Stimulated activated CD8-positive, alpha-beta memory T cell treated with anti-CD3 and anti-CD28 coated beads, Interleukin-2, amount 100 ng/mL, for 48 hours (primary cell): ENCODE data around the gene MS4A7.
"Not testable (repeated sequence)": the region's sequence is repeated elsewhere in the genome, so short reads cannot be mapped to it uniquely, and the experiment has no call there.

Source experiments
- DNase-seq, 2 donors: peaks; one replicate each; pipeline ENCODE4 v3.0.0-alpha.2; 2020; ENCODE audit warnings: low read depth in 2 of 2

MS4A7 gene, protein sequence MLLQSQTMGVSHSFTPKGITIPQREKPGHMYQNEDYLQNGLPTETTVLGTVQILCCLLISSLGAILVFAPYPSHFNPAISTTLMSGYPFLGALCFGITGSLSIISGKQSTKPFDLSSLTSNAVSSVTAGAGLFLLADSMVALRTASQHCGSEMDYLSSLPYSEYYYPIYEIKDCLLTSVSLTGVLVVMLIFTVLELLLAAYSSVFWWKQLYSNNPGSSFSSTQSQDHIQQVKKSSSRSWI

GRCh38 chr11:60378354-60378753 lies at the start of gene MS4A7:
MS4A7 (plus strand) TSS chr11:60378532; CDS start chr11:60383142, 4,610 bp downstream.
- no peak for DNase-seq

DNA sequence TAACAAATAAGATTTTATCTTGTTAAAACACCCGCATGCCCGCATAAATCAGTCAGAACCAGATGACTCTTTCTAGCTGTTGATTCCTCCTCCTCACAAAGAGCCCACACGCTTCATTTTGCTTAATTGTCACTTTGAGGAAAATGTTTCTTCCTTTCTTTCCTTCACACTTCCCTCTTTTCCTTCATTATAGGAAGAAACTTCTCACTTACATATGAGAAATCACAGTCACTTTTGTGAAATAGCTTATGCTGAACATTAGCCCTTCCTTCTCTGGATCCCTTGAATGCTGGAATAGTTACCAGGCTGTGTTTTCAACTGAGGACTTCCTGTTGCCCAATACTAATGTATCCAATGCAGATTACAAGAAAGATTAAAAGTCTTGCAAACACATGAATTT lies 45.5 kb upstream of the MS4A7 start:
- no peak for DNase-seq

GRCh38 chr11:60334005-60334620 lies 44.2 kb upstream of the MS4A7 start:
- DNase-seq = peak; percentile 30 to 53

DNA sequence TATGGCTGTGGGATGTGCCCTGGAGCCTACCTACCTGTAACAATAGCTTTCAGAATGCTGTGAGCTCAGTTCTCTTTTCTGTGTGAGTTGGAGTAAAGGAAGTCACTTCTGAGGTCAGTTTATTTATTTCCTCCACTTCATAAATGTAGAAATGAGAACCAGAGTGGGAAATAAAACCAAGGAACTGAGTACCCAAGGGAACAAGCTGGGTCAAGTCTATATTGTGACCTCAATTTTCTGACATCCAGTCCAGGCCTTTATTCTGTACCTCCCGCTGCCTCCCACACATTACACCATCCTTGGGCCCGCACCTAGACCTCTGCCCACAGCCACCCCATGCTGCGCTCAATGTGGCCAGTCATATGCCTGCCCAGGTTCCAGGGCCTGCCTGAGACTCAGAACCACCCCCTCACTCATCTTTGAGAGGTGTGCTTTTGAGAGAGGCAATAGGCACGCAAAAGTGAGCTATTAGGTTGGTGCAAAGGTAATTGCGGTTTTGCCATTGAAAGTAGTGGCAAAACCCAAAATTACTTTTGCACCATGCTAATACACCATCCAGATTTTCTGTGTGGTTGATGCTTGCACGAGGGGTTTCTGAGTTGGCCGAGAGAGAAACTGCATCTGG lies 41.5 kb upstream of the MS4A7 start:
- no peak for DNase-seq

DNA sequence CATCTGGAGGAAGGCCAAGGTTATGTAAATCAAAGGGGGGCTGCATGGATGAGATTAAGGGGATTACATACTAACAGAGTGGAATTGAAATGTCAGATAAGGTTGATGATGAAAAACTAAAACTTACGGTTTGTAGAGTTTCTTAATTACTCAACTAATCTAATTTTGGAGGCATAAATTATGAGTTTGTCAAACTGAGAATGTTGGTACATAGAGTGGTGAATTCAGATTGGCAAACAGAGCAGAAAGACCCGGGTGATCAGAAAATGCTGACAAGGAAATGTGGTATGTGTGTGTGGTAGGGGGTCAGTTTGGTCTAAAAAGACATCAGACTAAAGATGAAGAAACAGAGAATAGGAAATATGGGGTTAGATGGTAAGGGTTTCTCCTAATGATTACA lies 40.3 kb upstream of the MS4A7 start:
- no peak for DNase-seq

DNA sequence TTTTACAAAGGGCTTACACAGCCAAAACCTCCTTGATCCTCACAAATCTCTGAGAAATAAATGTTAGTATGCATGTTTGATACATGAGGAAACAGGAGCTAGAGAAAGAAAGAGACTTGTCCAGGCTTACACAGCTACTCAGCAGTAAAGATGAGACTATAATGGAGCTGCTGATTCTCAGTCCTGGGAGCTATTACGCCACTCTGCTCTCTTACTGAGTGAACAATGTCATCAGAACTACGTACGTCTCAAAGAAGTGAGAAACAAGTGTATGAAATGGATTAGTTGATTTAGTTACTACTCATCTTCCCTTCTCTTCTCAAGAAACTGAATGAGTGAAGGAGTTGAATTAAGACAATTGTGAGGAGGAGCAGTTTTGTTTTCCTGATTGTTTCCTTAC lies 39.0 kb upstream of the MS4A7 start:
- no peak for DNase-seq

GRCh38 chr11:60343094-60343704 lies 35.1 kb upstream of the MS4A7 start:
- DNase-seq = no peak

DNA sequence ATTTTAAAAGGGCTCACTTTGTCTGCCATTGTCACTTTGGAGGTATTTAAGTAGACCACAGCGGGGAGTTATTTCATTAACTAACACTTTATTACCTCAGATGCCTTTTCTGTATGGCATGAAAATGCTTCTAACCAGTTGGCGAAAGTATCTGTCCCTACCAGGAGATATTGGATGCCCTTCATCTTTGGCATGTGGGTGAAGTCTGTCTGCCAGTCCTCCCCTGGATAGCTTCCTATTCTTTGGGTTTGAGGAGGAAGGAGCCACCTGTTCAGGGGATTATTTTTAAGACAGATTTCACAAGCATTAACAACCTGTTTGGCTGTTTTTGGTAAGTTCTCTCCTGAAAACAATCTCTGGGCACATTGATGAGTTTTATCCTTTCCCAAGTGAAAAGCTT lies 34.2 kb upstream of the MS4A7 start:
- no peak for DNase-seq

GRCh38 chr11:60345489-60345888 lies 32.8 kb upstream of the MS4A7 start:
- peak in 1 of 2 donors; percentile 5 for DNase-seq

GRCh38 chr11:60347084-60347797 lies 31.1 kb upstream of the MS4A7 start:
- no peak for DNase-seq

- no peak for DNase-seq
These were observed 30.2 kb upstream of the MS4A7 start for GRCh38 chr11:60348116-60348515.

GRCh38 chr11:60349990-60350389 lies 28.3 kb upstream of the MS4A7 start:
- DNase-seq = no peak

DNA sequence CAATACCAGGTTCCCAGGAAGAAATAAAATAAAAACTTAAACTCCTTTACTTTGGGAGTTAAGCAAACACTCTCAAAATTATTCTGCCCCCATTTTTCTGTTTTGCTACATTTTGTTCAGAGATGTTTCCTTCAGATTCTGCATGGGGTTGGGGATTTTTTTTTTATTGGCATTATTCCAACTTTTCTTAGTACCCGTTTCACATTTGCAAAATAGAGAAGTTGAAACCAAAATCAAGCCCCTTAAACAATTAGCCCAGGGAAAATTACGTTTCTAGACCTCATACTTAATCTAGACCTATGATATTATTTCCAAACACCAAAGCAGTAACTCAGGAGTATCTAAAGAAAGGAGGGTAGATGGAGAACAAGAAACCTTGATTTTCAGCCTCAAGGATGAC lies 20.6 kb upstream of the MS4A7 start:
- DNase-seq = no peak

DNA sequence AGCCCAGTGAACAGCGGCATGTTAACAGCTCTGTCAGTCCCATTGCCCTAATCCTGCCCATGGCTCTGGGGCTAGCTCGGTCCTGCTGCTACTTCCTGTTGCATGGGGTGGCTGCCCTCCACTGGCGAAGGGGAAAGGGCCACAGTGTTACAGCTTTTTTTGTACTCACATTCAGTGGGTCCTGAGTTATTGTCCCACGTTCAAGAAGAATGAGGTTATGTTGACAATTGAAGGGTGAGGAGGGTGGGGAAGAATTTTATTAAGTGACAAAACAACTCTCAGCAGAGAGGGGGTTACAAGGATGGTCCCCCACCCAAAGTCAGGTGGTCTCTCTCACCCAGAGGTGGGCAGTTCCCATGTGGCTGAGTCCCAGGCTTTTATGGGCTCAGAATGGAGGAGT lies 17.7 kb upstream of the MS4A7 start:
- DNase-seq = no peak

GRCh38 chr11:60362241-60362640 lies 16.1 kb upstream of the MS4A7 start:
- DNase-seq = no peak

DNA sequence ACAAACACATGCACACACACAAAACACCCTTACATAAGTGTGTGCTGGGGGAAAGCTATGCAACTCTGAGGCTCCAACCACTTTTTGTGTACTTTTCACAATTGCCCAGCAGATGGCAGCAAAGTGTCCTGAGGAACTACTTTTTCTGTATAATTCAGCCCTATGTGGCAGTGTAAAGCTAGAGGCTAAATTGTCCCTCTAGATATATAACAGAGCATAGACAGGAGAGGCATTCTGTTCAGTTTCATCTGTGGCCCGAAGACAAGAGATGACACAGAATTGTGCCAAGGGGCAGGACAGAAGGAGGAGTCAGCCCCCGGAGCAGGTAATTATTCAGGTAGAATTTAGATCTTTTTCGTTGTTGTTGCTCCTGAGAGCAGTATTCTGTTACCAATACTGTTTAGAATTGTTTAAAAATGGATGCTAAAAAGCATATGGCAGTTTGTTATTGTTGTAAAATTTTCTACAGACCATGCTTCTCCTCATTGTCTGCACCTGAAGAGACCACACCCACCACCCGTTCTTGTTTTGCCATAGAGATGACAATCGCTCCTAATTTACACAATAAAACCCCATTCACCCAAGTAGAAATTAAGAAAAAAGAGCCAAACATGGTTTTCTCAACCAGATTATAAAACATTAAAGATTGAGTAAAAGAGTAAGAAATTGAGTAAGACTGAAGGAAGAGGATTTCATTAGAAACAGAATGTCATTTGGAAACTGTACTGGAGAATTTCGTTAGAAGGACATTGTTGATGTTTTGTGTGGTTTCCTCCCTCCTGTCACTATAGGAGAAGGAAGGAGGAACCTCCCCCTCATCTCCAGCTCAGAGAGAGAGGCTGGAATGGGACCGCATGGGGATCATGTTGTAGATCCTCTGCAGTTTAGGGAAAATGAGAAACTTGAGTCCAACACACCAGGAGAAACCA lies 14.5 kb upstream of the MS4A7 start:
- DNase-seq = peak; percentile 16 to 30

- DNase-seq = not testable (repeated sequence)
These were observed 11.9 kb upstream of the MS4A7 start for GRCh38 chr11:60366262-60366904.

- DNase-seq = no peak
These were observed 11.3 kb upstream of the MS4A7 start for GRCh38 chr11:60367009-60367408.

DNA sequence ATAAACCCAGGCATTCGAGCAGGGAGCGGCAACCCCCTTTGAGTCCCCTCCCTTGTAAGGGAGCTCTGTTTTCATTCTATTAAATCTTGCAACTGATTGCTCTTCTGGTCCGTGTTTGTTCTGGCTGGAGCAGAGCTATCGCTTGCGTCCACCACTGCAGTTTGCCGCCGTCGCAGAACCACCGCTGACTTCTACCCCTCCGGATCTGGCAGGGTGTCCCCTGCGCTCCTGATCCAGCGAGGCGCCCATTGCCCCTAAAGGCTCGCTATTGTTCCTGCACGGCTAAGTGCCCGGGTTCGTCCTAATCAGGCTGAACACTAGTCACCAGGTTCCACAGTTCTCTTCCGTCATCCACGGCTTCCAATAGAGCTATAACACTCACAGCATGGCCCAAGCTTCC lies 10.4 kb upstream of the MS4A7 start:
- no peak for DNase-seq

GRCh38 chr11:60370252-60370810 lies 8.0 kb upstream of the MS4A7 start:
- DNase-seq = no peak
